GM18868 (cell line): ENCODE data around the gene LYPD1.

Experiments
- ATAC-seq: cut with Tn5 transposase; IDR thresholded peaks from one replicate; pipeline ENCODE4 v1.9.1; 2021; ENCODE audit warnings: mild to moderate bottlenecking, moderate library complexity; ENCODE audit not compliant: unreplicated experiment

LYPD1 gene

GRCh38 chr2:132638313-132639040, 31.5 kb downstream of the LYPD1 start:
- ATAC-seq: no peak

GRCh38 chr2:132636346-132636745, 33.7 kb downstream of the LYPD1 start:
- ATAC-seq: no peak

DNA sequence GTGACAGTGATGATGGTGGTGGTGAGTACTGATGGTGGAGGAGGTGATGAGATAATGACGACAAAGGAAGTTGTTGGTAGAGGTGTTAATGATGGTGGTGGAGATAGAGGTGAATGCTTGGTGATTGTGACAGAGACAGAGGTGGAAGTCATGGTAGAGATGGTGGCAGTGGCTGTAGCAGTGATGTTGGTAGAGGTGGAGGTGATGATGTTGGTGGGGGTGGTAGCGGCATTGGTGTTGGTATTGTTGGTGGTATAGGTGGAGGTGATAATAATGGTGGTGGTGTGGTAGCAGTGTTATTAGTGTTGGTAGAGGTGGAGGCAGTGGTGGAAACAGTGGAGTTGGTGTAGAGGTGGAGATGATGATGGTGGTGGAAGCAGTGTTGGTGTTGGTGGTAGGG, 36.4 kb downstream of the LYPD1 start:
- ATAC-seq: no peak

GRCh38 chr2:132632000-132632649, 37.9 kb downstream of the LYPD1 start:
- ATAC-seq: no peak

- no peak for ATAC-seq
These were observed 42.5 kb downstream of the LYPD1 start for GRCh38 chr2:132627536-132627935.

DNA sequence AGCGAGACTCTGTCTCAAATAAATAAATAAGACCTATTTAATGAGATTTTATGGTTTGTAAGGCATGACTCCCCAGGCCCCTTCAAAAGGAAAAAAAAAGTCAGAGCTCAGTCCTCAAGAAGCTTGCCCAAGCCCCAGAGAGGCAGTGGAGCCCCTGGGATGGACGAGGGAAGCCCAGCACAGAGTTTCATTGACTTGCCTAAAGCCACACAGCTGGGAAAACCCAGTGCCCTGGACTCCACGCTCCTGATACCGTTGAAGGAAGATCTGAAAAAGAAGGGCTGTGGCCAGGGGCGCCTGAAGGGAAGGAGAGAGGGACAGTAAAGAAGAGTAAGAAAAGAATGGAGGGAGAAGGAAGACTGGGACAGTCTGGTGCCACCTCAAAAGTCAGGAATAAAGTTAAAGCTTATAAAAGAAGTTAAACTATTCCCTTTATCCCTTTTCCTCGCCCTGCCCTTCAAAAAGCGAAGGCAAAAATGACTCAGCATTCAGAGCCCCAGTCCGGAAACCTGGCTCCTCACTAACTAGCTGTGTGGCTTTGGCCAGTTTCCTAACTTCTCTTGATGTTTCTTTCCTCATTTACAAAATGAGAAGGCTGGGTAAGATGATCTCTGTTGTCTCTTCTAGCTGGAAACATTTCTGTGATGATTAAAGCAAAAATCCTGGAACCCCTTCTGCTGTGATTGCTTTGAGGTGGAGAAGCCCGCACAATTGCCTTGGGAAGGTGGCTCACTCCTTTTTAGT, 46.7 kb downstream of the LYPD1 start:
- ATAC-seq: no peak

DNA sequence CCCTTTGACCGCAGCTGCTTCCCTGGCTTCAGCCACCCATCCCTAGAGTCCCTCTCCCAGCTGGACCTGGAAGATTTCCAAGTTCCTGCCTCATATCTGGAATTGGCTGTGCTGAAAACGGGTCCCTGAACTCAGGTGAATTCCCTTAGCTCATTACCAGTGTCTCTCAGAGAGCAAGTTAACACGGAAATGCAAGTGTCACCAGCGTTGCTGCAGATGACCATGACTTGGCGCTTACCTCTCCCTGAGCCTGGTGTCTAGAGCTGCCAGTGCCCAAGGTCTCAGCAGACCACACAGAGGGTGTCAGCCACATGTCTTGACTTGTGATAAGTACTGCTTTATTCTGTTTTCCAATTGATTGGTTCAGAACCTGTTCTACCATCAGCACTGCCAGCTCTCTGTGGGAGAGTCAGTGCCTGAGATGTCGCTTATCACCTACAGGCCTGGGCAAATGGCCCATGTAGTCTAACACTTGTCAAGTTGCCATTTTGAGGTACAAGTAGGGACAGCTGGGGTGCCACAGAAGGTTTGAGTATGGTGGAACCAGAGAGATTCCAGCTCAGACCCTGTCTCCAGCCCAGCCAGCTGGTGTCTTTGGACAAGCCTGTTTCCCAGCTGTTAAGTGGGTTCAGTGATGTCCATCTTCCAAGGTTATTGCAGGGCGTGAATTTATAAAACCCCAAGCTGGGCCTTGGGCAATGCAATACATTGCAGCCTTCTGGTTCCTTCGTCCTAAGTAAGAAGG, 48.7 kb downstream of the LYPD1 start:
- ATAC-seq: no peak

DNA sequence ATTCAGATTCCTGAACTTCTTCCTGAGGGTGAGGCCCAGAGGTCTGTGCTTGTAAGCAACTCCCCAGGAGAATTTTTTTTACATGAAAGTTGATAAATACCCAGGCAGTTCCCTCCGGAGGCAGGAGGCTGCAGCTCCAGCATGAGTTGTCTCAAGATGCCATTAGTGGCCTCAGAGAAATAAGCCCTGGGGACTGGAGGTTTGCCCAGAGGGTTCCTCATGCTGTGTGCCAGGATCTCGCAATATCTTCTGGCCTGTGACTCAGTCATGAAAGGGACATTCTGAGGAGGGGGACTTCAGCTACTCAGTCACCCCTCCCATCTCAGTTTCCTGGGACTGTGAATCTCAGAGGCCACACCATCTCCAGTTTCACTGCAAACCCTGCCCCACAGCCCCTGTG, 49.9 kb downstream of the LYPD1 start:
- no peak for ATAC-seq

- no peak for ATAC-seq
These were observed 51.3 kb downstream of the LYPD1 start for GRCh38 chr2:132618734-132619133.

DNA sequence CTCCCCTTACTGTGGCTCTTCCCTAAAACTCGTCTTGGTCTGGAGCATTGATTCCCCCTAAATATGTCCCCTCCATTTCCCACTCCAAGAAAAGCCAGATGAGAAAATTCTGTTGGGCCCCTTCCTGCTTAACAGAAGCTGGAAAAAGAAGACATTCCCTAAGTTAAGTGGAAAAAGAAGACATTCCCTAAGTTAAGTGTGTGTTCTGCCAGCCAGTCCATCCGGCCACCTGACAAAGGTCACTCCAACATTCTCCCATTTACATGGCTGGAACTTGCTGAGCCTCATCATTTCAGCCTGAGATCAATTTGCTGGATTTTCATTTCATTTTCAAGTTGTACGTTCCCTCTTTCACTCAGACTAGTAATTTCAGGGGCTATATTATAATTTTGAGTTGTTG, 52.0 kb downstream of the LYPD1 start:
- ATAC-seq: no peak

GRCh38 chr2:132615329-132616085, 54.5 kb downstream of the LYPD1 start:
- ATAC-seq: no peak

DNA sequence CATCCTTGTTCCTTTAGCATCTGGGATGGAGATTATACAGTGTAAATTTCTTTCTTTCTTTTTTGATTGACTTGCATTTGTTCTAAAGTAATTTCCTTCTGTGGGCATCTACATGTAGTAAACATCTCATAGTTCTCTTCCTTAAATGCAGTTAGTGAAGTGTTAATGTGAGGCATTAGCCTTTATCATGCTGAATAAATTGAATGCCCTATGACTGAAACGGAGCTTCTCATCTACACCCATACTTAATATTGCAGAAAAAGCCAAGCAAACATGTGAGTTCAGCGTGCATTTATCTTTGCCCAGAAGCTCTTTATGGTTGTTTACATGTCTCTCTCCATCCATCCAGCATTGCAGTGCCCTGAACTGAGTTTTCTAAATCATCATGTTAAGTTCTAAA, 58.3 kb downstream of the LYPD1 start:
- no peak for ATAC-seq

DNA sequence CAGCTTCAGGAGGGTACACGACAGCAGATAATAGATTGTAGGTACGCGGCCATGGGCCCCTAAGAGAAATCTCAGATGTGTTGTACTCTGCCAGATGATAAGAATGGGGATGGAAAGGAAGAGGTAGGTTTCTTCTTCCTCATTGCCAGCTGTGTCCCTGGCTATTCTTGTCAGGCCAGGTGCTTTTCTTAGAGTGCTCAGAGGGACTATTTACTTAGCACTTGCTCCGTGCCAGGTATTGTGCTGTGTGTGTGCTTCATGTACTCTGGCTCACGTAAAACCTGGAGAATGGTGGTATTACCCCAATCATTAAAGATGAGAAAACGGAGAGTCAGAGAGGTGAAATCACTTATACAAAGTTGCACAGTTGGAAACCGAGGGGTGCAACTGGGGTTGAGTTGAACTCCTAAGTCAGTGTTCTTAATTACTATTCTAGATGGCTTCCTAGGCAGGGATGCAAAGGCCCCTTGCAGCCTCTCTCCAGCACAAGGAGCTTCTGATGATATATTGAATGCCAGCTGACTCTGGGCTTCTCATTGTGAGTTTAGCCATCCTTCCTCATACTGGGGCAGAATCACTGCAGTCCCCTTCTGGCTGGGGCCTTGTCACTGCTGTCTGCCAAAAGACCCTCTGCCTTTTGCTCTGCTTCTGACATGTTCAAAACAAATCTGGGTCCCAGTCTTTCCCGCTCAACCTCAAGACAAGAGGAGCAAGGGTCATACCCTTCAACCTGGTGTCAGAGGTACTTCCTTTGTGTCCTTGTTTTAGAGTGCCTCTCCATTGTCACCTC, 60.7 kb downstream of the LYPD1 start:
- ATAC-seq: no peak

GRCh38 chr2:132608311-132608710, 61.7 kb downstream of the LYPD1 start:
- no peak for ATAC-seq

- ATAC-seq: no peak
These were observed 62.4 kb downstream of the LYPD1 start for GRCh38 chr2:132607426-132608090.

- ATAC-seq: no peak
These were observed 63.4 kb downstream of the LYPD1 start for GRCh38 chr2:132606649-132607048.

- ATAC-seq: no peak
These were observed 64.5 kb downstream of the LYPD1 start for GRCh38 chr2:132605236-132606180.

- ATAC-seq: no peak
These were observed 65.4 kb downstream of the LYPD1 start for GRCh38 chr2:132604561-132604960.
